NCI-H1417 treated with DMSO at 0.1 percent for 48 hours (cell line): ENCODE results near the gene PCDHB7.
"Not testable (repeated sequence)": the region's sequence is repeated elsewhere in the genome, so short reads cannot be mapped to it uniquely, and the experiment has no call there.

Experiments used
- DNase-seq: peaks from one replicate; lab custom pipeline; 2025; lab: John Stamatoyannopoulos, UW

The PCDHB7 gene

DNA sequence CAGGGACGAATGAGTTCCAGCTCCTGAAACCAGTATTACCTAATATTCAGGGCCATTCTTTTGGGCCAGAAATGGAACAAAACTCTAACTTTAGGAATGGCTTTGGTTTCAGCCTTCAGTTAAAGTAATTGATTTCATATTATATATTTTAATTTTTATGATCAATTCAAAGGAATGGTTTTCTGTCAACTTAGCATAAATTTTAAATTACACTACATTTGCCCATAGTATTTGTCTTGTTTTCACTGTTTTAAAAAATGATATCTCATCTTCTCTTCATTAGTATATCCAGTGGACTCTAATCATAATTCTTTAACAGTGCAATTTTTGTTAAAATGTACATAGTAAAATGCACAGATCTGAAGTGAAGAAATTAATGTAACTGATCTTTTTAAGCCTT is 7.9 kb downstream of the PCDHB7 start:
- no peak for DNase-seq

DNA sequence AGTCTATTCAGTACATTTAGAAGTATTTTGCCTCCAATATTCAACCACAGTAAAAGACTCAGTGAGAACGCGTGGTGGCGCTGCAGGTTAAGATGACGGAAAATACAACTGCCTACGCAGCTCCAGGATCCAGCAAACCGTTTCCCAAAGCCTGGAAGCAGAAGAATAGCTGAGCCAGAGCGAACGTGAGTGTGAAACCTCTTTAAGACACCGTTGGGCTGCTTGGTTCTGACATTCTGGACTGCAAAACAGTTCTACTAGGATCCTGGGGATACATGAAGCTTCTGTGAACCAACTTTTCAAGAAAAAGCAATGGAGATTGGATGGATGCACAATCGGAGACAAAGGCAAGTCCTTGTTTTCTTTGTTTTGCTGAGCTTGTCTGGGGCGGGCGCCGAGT is 9.8 kb downstream of the PCDHB7 start, which contains the start of gene PCDHB16:
Gene PCDHB16 (plus strand): TSS at position 140 of the 400 bp plus-strand sequence. CDS start 173 bp downstream, at position 313.
- DNase-seq = no peak

DNA sequence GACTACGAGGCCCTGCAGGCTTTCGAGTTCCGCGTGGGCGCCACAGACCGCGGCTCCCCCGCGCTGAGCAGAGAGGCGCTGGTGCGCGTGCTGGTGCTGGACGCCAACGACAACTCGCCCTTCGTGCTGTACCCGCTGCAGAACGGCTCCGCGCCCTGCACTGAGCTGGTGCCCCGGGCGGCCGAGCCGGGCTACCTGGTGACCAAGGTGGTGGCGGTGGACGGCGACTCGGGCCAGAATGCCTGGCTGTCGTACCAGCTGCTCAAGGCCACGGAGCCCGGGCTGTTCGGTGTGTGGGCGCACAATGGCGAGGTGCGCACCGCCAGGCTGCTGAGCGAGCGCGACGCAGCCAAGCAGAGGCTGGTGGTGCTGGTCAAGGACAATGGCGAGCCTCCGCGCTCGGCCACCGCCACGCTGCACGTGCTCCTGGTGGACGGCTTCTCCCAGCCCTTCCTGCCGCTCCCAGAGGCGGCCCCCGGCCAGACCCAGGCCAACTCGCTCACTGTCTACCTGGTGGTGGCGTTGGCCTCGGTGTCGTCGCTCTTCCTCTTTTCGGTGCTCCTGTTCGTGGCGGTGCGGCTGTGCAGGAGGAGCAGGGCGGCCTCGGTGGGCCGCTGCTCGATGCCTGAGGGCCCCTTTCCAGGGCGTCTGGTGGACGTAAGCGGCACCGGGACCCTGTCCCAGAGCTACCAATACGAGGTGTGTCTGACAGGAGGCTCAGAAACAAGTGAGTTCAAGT is 11.8 kb downstream of the PCDHB7 start:
- DNase-seq = not testable (repeated sequence)

GRCh38 chr5:141186897-141187512 is 14.6 kb downstream of the PCDHB7 start, which contains the start of gene PCDHB9:
Gene PCDHB9 (plus strand): TSS chr5:141187161. CDS start chr5:141187319, 158 bp downstream.
- peak; percentile 1 for DNase-seq

GRCh38 chr5:141188682-141189081 is 16.2 kb downstream of the PCDHB7 start:
- DNase-seq = not testable (repeated sequence)

DNA sequence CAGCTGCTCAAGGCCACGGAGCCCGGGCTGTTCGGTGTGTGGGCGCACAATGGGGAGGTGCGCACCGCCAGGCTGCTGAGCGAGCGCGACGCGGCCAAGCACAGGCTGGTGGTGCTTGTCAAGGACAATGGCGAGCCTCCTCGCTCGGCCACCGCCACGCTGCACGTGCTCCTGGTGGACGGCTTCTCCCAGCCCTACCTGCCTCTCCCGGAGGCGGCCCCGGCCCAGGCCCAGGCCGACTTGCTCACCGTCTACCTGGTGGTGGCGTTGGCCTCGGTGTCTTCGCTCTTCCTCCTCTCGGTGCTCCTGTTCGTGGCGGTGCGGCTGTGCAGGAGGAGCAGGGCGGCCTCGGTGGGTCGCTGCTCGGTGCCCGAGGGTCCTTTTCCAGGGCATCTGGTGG is 16.7 kb downstream of the PCDHB7 start:
- not testable (repeated sequence) for DNase-seq

DNA sequence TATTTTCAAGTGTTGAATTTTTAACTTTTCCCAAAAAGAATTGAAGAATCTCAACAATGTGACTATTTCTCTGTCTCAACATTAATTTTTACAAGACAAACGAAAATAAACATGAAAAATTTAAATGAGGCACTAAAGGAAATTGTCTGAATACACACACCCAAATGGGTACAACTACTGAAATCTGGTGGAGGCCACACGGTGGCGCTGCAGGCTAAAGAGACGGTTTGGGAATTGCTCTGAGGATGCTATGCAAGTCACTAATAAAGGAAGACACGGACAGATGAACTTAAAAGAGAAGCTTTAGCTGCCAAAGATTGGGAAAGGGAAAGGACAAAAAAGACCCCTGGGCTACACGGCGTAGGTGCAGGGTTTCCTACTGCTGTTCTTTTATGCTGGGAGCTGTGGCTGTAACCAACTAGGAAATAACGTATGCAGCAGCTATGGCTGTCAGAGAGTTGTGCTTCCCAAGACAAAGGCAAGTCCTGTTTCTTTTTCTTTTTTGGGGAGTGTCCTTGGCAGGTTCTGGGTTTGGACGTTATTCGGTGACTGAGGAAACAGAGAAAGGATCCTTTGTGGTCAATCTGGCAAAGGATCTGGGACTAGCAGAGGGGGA is 19.8 kb downstream of the PCDHB7 start, which contains the start of gene PCDHB10:
Gene PCDHB10 (plus strand): TSS at position 244 of the 616 bp plus-strand sequence. CDS start 200 bp downstream, at position 444.
- peak; percentile 53 for DNase-seq

- not testable (repeated sequence) for DNase-seq
These were observed 21.9 kb downstream of the PCDHB7 start for GRCh38 chr5:141194332-141194731.

GRCh38 chr5:141196363-141196762 is 23.9 kb downstream of the PCDHB7 start:
- DNase-seq = no peak

DNA sequence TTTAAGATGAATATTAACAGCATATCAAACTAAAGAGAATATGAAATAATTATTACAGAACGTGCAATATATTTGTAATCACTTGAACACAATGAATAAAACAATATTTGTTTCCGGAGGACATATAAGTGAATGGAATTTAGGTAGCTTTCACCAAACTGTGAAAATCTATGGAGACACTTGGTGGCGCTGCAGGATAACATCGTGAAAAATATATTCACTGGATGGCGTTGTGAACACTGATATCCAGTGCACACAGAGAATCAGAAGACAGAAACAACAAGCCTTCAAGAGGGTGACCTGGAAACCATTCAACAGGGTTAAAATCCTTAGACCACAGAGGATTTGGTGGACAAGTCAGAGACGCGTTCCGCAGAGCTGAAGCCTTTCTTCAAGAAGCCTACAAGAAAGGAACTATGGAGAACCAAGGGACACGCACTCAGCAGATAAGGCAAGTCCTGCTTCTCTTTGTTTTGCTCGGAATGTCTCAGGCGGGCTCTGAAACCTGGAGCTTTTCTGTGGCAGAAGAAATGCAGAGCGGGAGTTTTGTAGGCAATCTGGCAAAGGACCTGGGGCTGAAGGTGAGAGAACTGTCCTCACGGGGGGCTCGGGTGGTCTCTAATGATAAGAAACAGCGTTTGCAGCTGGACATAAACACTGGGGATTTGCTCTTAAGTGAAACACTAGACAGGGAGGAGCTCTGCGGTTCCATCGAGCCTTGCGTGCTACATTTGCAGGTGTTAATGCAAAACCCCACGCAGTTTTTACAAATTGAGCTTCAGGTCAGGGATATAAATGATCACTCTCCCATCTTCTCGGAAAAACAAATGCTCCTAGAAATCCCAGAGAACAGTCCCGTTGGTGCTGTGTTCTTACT is 27.2 kb downstream of the PCDHB7 start, which contains the start of gene PCDHB11:
Gene PCDHB11 (plus strand): TSS at position 269 of the 877 bp plus-strand sequence. CDS start 148 bp downstream, at position 417.
- DNase-seq = no peak

DNA sequence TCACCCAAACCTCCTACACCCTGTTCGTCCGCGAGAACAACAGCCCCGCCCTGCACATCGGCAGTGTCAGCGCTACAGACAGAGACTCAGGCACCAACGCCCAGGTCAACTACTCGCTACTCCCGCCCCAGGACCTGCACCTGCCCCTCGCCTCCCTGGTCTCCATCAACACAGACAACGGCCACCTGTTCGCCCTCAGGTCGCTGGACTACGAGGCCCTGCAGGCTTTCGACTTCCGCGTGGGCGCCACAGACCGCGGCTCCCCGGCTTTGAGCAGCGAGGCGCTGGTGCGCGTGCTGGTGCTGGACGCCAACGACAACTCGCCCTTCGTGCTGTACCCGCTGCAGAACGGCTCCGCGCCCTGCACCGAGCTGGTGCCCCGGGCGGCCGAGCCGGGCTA is 28.7 kb downstream of the PCDHB7 start:
- DNase-seq = not testable (repeated sequence)

DNA sequence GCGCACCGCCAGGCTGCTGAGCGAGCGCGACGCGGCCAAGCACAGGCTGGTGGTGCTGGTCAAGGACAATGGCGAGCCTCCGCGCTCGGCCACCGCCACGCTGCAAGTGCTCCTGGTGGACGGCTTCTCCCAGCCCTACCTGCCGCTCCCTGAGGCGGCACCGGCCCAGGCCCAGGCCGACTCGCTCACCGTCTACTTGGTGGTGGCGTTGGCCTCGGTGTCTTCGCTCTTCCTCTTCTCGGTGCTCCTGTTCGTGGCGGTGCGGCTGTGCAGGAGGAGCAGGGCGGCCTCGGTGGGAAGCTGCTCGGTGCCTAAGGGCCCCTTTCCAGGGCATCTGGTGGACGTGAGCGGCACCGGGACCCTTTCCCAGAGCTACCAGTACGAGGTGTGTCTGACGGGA is 29.2 kb downstream of the PCDHB7 start:
- not testable (repeated sequence) for DNase-seq

- DNase-seq = no peak
These were observed 36.0 kb downstream of the PCDHB7 start, which contains the start of gene PCDHB12 for GRCh38 chr5:141208478-141208877. Gene PCDHB12 (plus strand): TSS chr5:141208719. CDS start chr5:141208908, 189 bp downstream.

GRCh38 chr5:141210281-141210680 is 37.8 kb downstream of the PCDHB7 start:
- not testable (repeated sequence) for DNase-seq

GRCh38 chr5:141210849-141211248 is 38.4 kb downstream of the PCDHB7 start:
- not testable (repeated sequence) for DNase-seq

GRCh38 chr5:141213656-141214339 is 41.4 kb downstream of the PCDHB7 start, which contains the start of gene PCDHB13:
Gene PCDHB13 (plus strand): TSS chr5:141213919. CDS start chr5:141214124, 205 bp downstream.
- DNase-seq = not testable (repeated sequence)

DNA sequence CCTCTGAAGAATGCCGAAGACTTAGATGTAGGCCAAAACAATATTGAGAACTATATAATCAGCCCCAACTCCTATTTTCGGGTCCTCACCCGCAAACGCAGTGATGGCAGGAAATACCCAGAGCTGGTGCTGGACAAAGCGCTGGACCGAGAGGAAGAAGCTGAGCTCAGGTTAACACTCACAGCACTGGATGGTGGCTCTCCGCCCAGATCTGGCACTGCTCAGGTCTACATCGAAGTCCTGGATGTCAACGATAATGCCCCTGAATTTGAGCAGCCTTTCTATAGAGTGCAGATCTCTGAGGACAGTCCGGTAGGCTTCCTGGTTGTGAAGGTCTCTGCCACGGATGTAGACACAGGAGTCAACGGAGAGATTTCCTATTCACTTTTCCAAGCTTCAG is 42.1 kb downstream of the PCDHB7 start:
- DNase-seq = not testable (repeated sequence)

- not testable (repeated sequence) for DNase-seq
These were observed 43.1 kb downstream of the PCDHB7 start for GRCh38 chr5:141215504-141215903.

- DNase-seq = not testable (repeated sequence)
These were observed 43.6 kb downstream of the PCDHB7 start for GRCh38 chr5:141216035-141216434.

GRCh38 chr5:141223112-141223783 is 50.8 kb downstream of the PCDHB7 start, which contains the start of gene PCDHB14:
Gene PCDHB14 (plus strand): TSS chr5:141223343. CDS start chr5:141223506, 163 bp downstream.
- no peak for DNase-seq
